Measurements from ENCODE around the gene MEGF6. TPM values are rescaled to one million over a fixed set of nuclear protein-coding genes. Genes with fewer than 3 reads are reported as not detected.
"Not testable (repeated sequence)": the region's sequence is repeated elsewhere in the genome, so short reads cannot be mapped to it uniquely, and the experiment has no call there.

Gene MEGF6
- total and polyA plus RNA-seq, 2 donors (not counting 1 experiment from before 2014, with no cell fraction given): 43.2 to 77.3 TPM

GRCh38 chr1:3584915-3585314 is 26.4 kb downstream of the MEGF6 start:
- Histone ChIP-seq H2AFZ (ENCODE audit: insufficient read depth, low read depth, low read length, poor library complexity, severe bottlenecking) (no peak overlapping the region), H3K9ac (ENCODE audit: low read length) (no peak overlapping the region), H3K27me3 (replicated peaks in 1 of 4; ENCODE audit: control extremely low read depth in 1 of 4, control insufficient read depth in 3 of 4, insufficient read depth in 4 of 4, low read length in 3 of 4) (peaks cover 0 to 3% (median 0%) of the 10 kb centered on the region in 4 experiments), H3K4me1 (ENCODE audit: control insufficient read depth in 2 of 2, insufficient read depth in 2 of 2, low read length in 2 of 2) (no peaks in the 10 kb centered on the region), H3K79me2 (ENCODE audit: control insufficient read depth, insufficient read depth, low read length) (no peaks in the 10 kb centered on the region), H4K20me1 (ENCODE audit: control insufficient read depth, insufficient read depth, low read length, poor library complexity, severe bottlenecking) (no peaks in the 10 kb centered on the region), H3K4me3 (ENCODE audit: control extremely low read depth in 1 of 5, extremely low read depth in 1 of 5, insufficient read depth in 1 of 5, low read depth in 2 of 5, low read length in 4 of 5) (no peak overlapping the region), H3K36me3 (replicated peaks in 1 of 2; ENCODE audit: control extremely low read depth in 1 of 2, control insufficient read depth in 1 of 2, extremely low read depth in 1 of 2, insufficient read depth in 2 of 2, low read length in 1 of 2) (no peaks in the 10 kb centered on the region), H3K27ac (ENCODE audit: low read length in 2 of 2) (no peak overlapping the region), H3K9me3 (ENCODE audit: control extremely low read depth in 1 of 3, control insufficient read depth in 2 of 3, insufficient read depth in 1 of 3, low read length in 2 of 3) (no peaks in the 10 kb centered on the region), H3K4me2 (replicated peaks; ENCODE audit: low read depth, low read length, poor library complexity, severe bottlenecking) (no peak overlapping the region)
- H3K27me3 Mint-ChIP-seq: no peaks in the 10 kb centered on the region
- TF ChIP-seq EZH2 (IDR thresholded peaks at IDR 0.05; ENCODE audit: borderline replicate concordance, insufficient read depth, low read depth, low read length, poor library complexity, severe bottlenecking) (no peak), CTCF (IDR thresholded peaks at IDR 0.05) (no peak)
- 82% methylated on average over 7 of the region's 7 CpGs for WGBS (ENCODE audit: insufficient coverage)
- no peak for ATAC-seq (ENCODE audit: low read depth)
- POLR2A ChIA-PET: no interaction called here
- DNase-seq: no peak
- no peaks in the 10 kb centered on the region for H3K4me1 Mint-ChIP-seq
- intact Hi-C loops (cut with micrococcal nuclease): no loop called here
- no peak overlapping the region for H3K4me3 Mint-ChIP-seq
- no peaks in the 10 kb centered on the region for H3K9me3 Mint-ChIP-seq (ENCODE audit: insufficient read depth)
- CTCF ChIA-PET: no interaction called here
- no peak overlapping the region for H3K27ac Mint-ChIP-seq

GRCh38 chr1:3583751-3584150 is 27.6 kb downstream of the MEGF6 start:
- not testable (repeated sequence) for ATAC-seq (ENCODE audit: low read depth)

More at GRCh38 chr1:3583751-3584150, 27.6 kb downstream of the MEGF6 start:
- H2AFZ ChIP-seq (ENCODE audit: insufficient read depth, low read depth, low read length, poor library complexity, severe bottlenecking); H3K4me3 ChIP-seq (ENCODE audit: control extremely low read depth in 1 of 5, extremely low read depth in 1 of 5, insufficient read depth in 1 of 5, low read depth in 2 of 5, low read length in 4 of 5); H3K9ac ChIP-seq (ENCODE audit: low read length); DNase-seq; CTCF ChIA-PET; H3K9me3 Mint-ChIP-seq (ENCODE audit: insufficient read depth); intact Hi-C loops (cut with micrococcal nuclease); H4K20me1 ChIP-seq (ENCODE audit: control insufficient read depth, insufficient read depth, low read length, poor library complexity, severe bottlenecking); H3K4me2 ChIP-seq (replicated peaks; ENCODE audit: low read depth, low read length, poor library complexity, severe bottlenecking); H3K4me3 Mint-ChIP-seq; H3K27me3 Mint-ChIP-seq; H3K36me3 ChIP-seq (replicated peaks in 1 of 2; ENCODE audit: control extremely low read depth in 1 of 2, control insufficient read depth in 1 of 2, extremely low read depth in 1 of 2, insufficient read depth in 2 of 2, low read length in 1 of 2); H3K4me1 Mint-ChIP-seq; POLR2A ChIA-PET; H3K27ac Mint-ChIP-seq; H3K27me3 ChIP-seq (replicated peaks in 1 of 4; ENCODE audit: control extremely low read depth in 1 of 4, control insufficient read depth in 3 of 4, insufficient read depth in 4 of 4, low read length in 3 of 4); H3K79me2 ChIP-seq (ENCODE audit: control insufficient read depth, insufficient read depth, low read length); H3K4me1 ChIP-seq (ENCODE audit: control insufficient read depth in 2 of 2, insufficient read depth in 2 of 2, low read length in 2 of 2); H3K27ac ChIP-seq (ENCODE audit: low read length in 2 of 2); H3K9me3 ChIP-seq (ENCODE audit: control extremely low read depth in 1 of 3, control insufficient read depth in 2 of 3, insufficient read depth in 1 of 3, low read length in 2 of 3): not testable (repeated sequence)
- 89% methylated on average over 14 of the region's 21 CpGs for WGBS (ENCODE audit: insufficient coverage)
